ENCODE measurements around the gene BAIAP2L1. TPM values are rescaled to one million over a fixed set of nuclear protein-coding genes. Genes with fewer than 3 reads are reported as not detected.

BAIAP2L1 gene
- total RNA-seq, 1 donor from 2014 or later = 28.0 TPM

DNA sequence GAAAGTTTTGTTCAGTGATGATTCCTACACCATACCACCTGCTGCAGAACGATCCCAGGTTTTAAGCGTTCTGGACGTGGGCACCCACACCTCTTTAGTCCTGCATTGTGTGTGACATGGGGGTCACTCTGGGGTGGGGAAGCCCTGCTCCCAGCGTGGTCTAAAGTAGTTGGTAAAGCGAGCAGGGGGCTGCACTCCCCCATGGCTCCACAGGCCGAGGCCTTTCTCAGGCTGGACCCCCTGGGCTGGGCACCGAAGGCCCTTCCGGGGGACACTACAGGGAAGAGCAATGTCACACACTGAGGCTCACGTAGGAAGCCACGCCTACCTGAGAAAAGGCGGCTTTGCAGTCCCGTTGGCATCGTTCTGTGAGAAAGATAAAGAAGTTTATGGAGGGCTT, 107.1 kb downstream of the BAIAP2L1 start:
- no peak overlapping the region for H3K27ac Mint-ChIP-seq
- no peaks in the 10 kb centered on the region for H3K36me3 Mint-ChIP-seq
- H3K9me3 Mint-ChIP-seq = no peaks in the 10 kb centered on the region
- no peak overlapping the region for H3K4me3 Mint-ChIP-seq
- H3K4me1 Mint-ChIP-seq (ENCODE audit: unreplicated experiment) = no peaks in the 10 kb centered on the region
- TF ChIP-seq, protein P1, sequence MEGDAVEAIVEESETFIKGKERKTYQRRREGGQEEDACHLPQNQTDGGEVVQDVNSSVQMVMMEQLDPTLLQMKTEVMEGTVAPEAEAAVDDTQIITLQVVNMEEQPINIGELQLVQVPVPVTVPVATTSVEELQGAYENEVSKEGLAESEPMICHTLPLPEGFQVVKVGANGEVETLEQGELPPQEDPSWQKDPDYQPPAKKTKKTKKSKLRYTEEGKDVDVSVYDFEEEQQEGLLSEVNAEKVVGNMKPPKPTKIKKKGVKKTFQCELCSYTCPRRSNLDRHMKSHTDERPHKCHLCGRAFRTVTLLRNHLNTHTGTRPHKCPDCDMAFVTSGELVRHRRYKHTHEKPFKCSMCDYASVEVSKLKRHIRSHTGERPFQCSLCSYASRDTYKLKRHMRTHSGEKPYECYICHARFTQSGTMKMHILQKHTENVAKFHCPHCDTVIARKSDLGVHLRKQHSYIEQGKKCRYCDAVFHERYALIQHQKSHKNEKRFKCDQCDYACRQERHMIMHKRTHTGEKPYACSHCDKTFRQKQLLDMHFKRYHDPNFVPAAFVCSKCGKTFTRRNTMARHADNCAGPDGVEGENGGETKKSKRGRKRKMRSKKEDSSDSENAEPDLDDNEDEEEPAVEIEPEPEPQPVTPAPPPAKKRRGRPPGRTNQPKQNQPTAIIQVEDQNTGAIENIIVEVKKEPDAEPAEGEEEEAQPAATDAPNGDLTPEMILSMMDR (conservative IDR thresholded peaks at IDR 0.05) = no peak
- H3K27me3 Mint-ChIP-seq = no peaks in the 10 kb centered on the region
- no peak for DNase-seq (ENCODE audit: extremely low spot score, unreplicated experiment)

GRCh38 chr7:98293265-98293664, 107.6 kb downstream of the BAIAP2L1 start:
- Mint-ChIP-seq H3K4me3 (no peak overlapping the region), H3K4me1 (ENCODE audit: unreplicated experiment) (no peaks in the 10 kb centered on the region), H3K36me3 (no peaks in the 10 kb centered on the region), H3K27ac (no peak overlapping the region), H3K9me3 (no peaks in the 10 kb centered on the region), H3K27me3 (no peaks in the 10 kb centered on the region)
- DNase-seq (ENCODE audit: extremely low spot score, unreplicated experiment) = no peak
- TF ChIP-seq, protein P1 (conservative IDR thresholded peaks at IDR 0.05) = no peak

GRCh38 chr7:98291717-98292116, 109.2 kb downstream of the BAIAP2L1 start:
- Mint-ChIP-seq H3K27ac (no peak overlapping the region), H3K4me1 (ENCODE audit: unreplicated experiment) (no peaks in the 10 kb centered on the region), H3K9me3 (no peaks in the 10 kb centered on the region), H3K27me3 (no peaks in the 10 kb centered on the region), H3K36me3 (no peaks in the 10 kb centered on the region), H3K4me3 (no peak overlapping the region)
- TF ChIP-seq, protein P1 (conservative IDR thresholded peaks at IDR 0.05) = peak; percentile 30
- no peak for DNase-seq (ENCODE audit: extremely low spot score, unreplicated experiment)

DNA sequence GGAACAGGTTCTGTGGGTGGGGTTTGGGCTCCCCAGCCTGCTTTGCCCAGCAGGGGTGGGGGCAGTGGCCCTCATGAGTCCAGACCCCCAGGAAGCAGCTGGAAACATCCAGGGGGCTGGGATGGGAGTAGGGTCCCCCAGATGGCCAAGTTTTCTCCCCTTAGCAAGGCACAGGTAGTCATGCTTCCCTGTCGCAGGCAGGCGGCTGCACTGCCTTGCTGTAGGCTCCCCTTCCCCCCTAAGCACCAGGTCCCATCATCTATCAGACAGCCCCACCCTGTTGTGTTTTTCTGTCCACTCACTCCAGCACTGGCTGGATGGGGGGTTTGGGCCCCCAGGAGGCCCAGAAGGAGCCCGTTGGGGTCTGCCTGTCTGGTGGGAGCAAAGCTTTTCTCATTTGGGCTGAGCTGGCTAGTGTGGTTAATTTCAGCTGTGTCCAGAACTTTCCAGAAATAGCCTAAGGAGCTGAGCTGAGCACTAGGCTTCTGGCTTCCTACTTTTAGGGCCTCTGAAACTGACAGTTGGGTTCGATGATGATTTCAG, 111.5 kb downstream of the BAIAP2L1 start:
- TF ChIP-seq, protein P1 (conservative IDR thresholded peaks at IDR 0.05) = no peak
- peaks cover 13% of the 10 kb centered on the region for H3K4me1 Mint-ChIP-seq (ENCODE audit: unreplicated experiment)
- DNase-seq (ENCODE audit: extremely low spot score, unreplicated experiment) = no peak
- no peaks in the 10 kb centered on the region for H3K27me3 Mint-ChIP-seq
- H3K4me3 Mint-ChIP-seq = no peak overlapping the region
- no peaks in the 10 kb centered on the region for H3K9me3 Mint-ChIP-seq
- no peak overlapping the region for H3K27ac Mint-ChIP-seq
- H3K36me3 Mint-ChIP-seq = no peaks in the 10 kb centered on the region

- H3K27me3 Mint-ChIP-seq = no peaks in the 10 kb centered on the region
- H3K4me1 Mint-ChIP-seq (ENCODE audit: unreplicated experiment) = peaks cover 16% of the 10 kb centered on the region
- H3K36me3 Mint-ChIP-seq = no peaks in the 10 kb centered on the region
- TF ChIP-seq, protein P1 (conservative IDR thresholded peaks at IDR 0.05) = no peak
- no peak for DNase-seq (ENCODE audit: extremely low spot score, unreplicated experiment)
- H3K4me3 Mint-ChIP-seq = no peak overlapping the region
- no peaks in the 10 kb centered on the region for H3K9me3 Mint-ChIP-seq
- H3K27ac Mint-ChIP-seq = no peak overlapping the region
Measured at GRCh38 chr7:98288064-98288823, 112.6 kb downstream of the BAIAP2L1 start.
